CD4-positive, alpha-beta T cell treated with Interleukin-4 for 4 hours (primary cell): ENCODE results near the gene GLRA1.
"Not testable (repeated sequence)": the region's sequence is repeated elsewhere in the genome, so short reads cannot be mapped to it uniquely, and the experiment has no call there.

Source experiments
- DNase-seq: peaks from one replicate; pipeline ENCODE4 v3.0.0-alpha.2; 2020

The GLRA1 gene

GRCh38 chr5:151873701-151874100, 51.0 kb downstream of the GLRA1 start:
- DNase-seq, result no peak

- DNase-seq, result no peak
Measured at GRCh38 chr5:151872701-151873100, 52.0 kb downstream of the GLRA1 start.

- DNase-seq, result no peak
Measured at GRCh38 chr5:151870820-151871219, 53.8 kb downstream of the GLRA1 start.

GRCh38 chr5:151870271-151870670, 54.4 kb downstream of the GLRA1 start:
- no peak for DNase-seq

GRCh38 chr5:151869843-151870242, 54.8 kb downstream of the GLRA1 start:
- no peak for DNase-seq

GRCh38 chr5:151868451-151868850, 56.2 kb downstream of the GLRA1 start:
- peak; percentile 31 for DNase-seq

GRCh38 chr5:151864061-151864748, 60.4 kb downstream of the GLRA1 start:
- no peak for DNase-seq

- DNase-seq, result no peak
Measured at GRCh38 chr5:151863566-151863965, 61.1 kb downstream of the GLRA1 start.

- DNase-seq, result no peak
Measured at GRCh38 chr5:151862811-151863472, 61.7 kb downstream of the GLRA1 start.

- DNase-seq, result not testable (repeated sequence)
Measured at GRCh38 chr5:151860867-151861266, 63.8 kb downstream of the GLRA1 start.

GRCh38 chr5:151856861-151857260, 67.8 kb downstream of the GLRA1 start:
- DNase-seq, result no peak

GRCh38 chr5:151855701-151856100, 69.0 kb downstream of the GLRA1 start:
- no peak for DNase-seq

GRCh38 chr5:151847871-151848270, 76.8 kb downstream of the GLRA1 start:
- no peak for DNase-seq

GRCh38 chr5:151846765-151847164, 77.9 kb downstream of the GLRA1 start:
- DNase-seq, result no peak

GRCh38 chr5:151832843-151833242, 91.8 kb downstream of the GLRA1 start:
- DNase-seq, result not testable (repeated sequence)

- no peak for DNase-seq
Measured at GRCh38 chr5:151829370-151829769, 95.3 kb downstream of the GLRA1 start.

GRCh38 chr5:151825445-151825844, 99.2 kb downstream of the GLRA1 start:
- peak; percentile 48 for DNase-seq

GRCh38 chr5:151822141-151822540, 102.5 kb downstream of the GLRA1 start:
- DNase-seq, result no peak

GRCh38 chr5:151820903-151821302, 103.7 kb downstream of the GLRA1 start:
- DNase-seq, result no peak

GRCh38 chr5:151820271-151820670, 104.4 kb downstream of the GLRA1 start:
- DNase-seq, result no peak

- DNase-seq, result no peak
Measured at GRCh38 chr5:151819830-151820229, 104.8 kb downstream of the GLRA1 start.

- no peak for DNase-seq
Measured at GRCh38 chr5:151815051-151815450, 109.6 kb downstream of the GLRA1 start.

- DNase-seq, result no peak
Measured at GRCh38 chr5:151812757-151813309, 111.8 kb downstream of the GLRA1 start.

GRCh38 chr5:151811593-151812321, 112.9 kb downstream of the GLRA1 start:
- DNase-seq, result no peak
